HepG2 (cell line): ENCODE data around the gene ERF. TPM values are rescaled to one million over a fixed set of nuclear protein-coding genes. Genes with fewer than 3 reads are reported as not detected.

Experiments used
- ATF3 ChIP-seq: sonication (generic); formaldehyde crosslinking; IDR thresholded peaks from 2 replicates; pipeline ENCODE4 v1.4.0; 2020; ENCODE audit warnings: missing genetic modification reagents
- HNRNPUL1 ChIP-seq: fragments of 200-400 bp; formaldehyde crosslinking; IDR thresholded peaks from 2 replicates; pipeline ENCODE4 v1.6.1; 2017; ENCODE audit warnings: low read depth, mild to moderate bottlenecking, low read length, moderate library complexity
- KDM4B ChIP-seq: sonication (generic); formaldehyde crosslinking; IDR thresholded peaks from 2 replicates; pipeline ENCODE4 v1.4.0; 2020; ENCODE audit warnings: missing genetic modification reagents
- KLF11 ChIP-seq: IDR thresholded peaks from 2 replicates; pipeline ENCODE4 v1.6.1; 2016; ENCODE audit warnings: missing compliant biosample characterization
- MAF1 ChIP-seq: sonication (generic); formaldehyde crosslinking; IDR thresholded peaks from 2 replicates; pipeline ENCODE4 v1.5.0; 2020; ENCODE audit warnings: missing genetic modification reagents, borderline replicate concordance
- MAZ ChIP-seq, 2 experiments: sonication (generic) in 1 of 2; formaldehyde crosslinking in 1 of 2; IDR thresholded peaks; 2 replicates each; pipeline versions ENCODE4 v1.5.0 to v1.6.1; 2012 to 2020; ENCODE audit warnings: low read depth in 2 of 2, mild to moderate bottlenecking in 2 of 2, borderline replicate concordance in 1 of 2, improper control_type of control experiment in 1 of 2, low read length in 1 of 2, missing genetic modification reagents in 1 of 2, moderate library complexity in 1 of 2
- MYC ChIP-seq: sonication (generic); formaldehyde crosslinking; IDR thresholded peaks from 2 replicates; pipeline ENCODE4 v1.9.0; 2021; ENCODE audit warnings: missing genetic modification reagents, borderline replicate concordance
- NONO ChIP-seq, 2 experiments: fragments of 450-650 bp in 1 of 2; sonication (generic) in 1 of 2; formaldehyde crosslinking in 1 of 2; IDR thresholded peaks in 1 of 2; conservative IDR thresholded peaks in 1 of 2; 2 replicates each; pipeline versions ENCODE4 v1.6.1 to v1.8.0; 2017 to 2022; ENCODE audit warnings: mild to moderate bottlenecking in 1 of 2, missing genetic modification reagents in 1 of 2, moderate library complexity in 1 of 2
- NR0B2 ChIP-seq: sonication (generic); formaldehyde crosslinking; IDR thresholded peaks from 2 replicates; pipeline ENCODE4 v1.4.0; 2020; ENCODE audit warnings: mild to moderate bottlenecking, missing genetic modification reagents
- NR2C2 ChIP-seq: sonication (generic); formaldehyde crosslinking; IDR thresholded peaks from 2 replicates; pipeline ENCODE4 v1.4.0; 2020; ENCODE audit warnings: missing genetic modification reagents, mild to moderate bottlenecking, moderate library complexity, borderline replicate concordance
- NR3C1 ChIP-seq: sonication (generic); formaldehyde crosslinking; IDR thresholded peaks from 2 replicates; pipeline ENCODE4 v1.4.0; 2020; ENCODE audit warnings: missing genetic modification reagents
- RFX3 ChIP-seq: IDR thresholded peaks from 2 replicates; pipeline ENCODE4 v1.6.1; 2016; ENCODE audit warnings: missing biosample characterization, missing genetic modification reagents
- U2AF1 ChIP-seq: fragments of 200-400 bp; formaldehyde crosslinking; optimal IDR thresholded peaks from 2 replicates; pipeline ENCODE3; 2017; ENCODE audit warnings: mild to moderate bottlenecking, low read depth, low read length
- ZIK1 ChIP-seq: sonication (generic); formaldehyde crosslinking; IDR thresholded peaks from 2 replicates; pipeline ENCODE4 v1.5.0; 2020; ENCODE audit warnings: mild to moderate bottlenecking, low read depth, missing genetic modification reagents, borderline replicate concordance
- ZNF234 ChIP-seq: sonication (generic); formaldehyde crosslinking; conservative IDR thresholded peaks from 2 replicates; pipeline ENCODE4 v1.5.1; 2020; ENCODE audit warnings: mild to moderate bottlenecking, missing genetic modification reagents
- ZNF281 ChIP-seq: sonication (generic); formaldehyde crosslinking; IDR thresholded peaks from 2 replicates; pipeline ENCODE4 v1.4.0; 2020; ENCODE audit warnings: missing genetic modification reagents, borderline replicate concordance
- ZNF44 ChIP-seq: sonication (generic); formaldehyde crosslinking; IDR thresholded peaks from 2 replicates; pipeline ENCODE4 v1.5.1; 2020; ENCODE audit warnings: mild to moderate bottlenecking, missing genetic modification reagents
- ZNF496 ChIP-seq: sonication (generic); formaldehyde crosslinking; IDR thresholded peaks from 2 replicates; pipeline ENCODE4 v1.8.1; 2023; ENCODE audit warnings: mild to moderate bottlenecking, moderate library complexity, missing genetic modification reagents; ENCODE audit not compliant: insufficient replicate concordance
- ZNF503 ChIP-seq: sonication (generic); formaldehyde crosslinking; IDR thresholded peaks from 2 replicates; pipeline ENCODE4 v1.4.0; 2020; ENCODE audit warnings: missing genetic modification reagents
- ZNF576 ChIP-seq: sonication (generic); formaldehyde crosslinking; IDR thresholded peaks from 2 replicates; pipeline ENCODE4 v1.4.0; 2020; ENCODE audit warnings: mild to moderate bottlenecking, missing genetic modification reagents
- ZSCAN25 ChIP-seq: sonication (generic); formaldehyde crosslinking; IDR thresholded peaks from 2 replicates; pipeline ENCODE4 v1.8.0; 2022; ENCODE audit warnings: mild to moderate bottlenecking, missing genetic modification reagents
- ZSCAN29 ChIP-seq: sonication (generic); formaldehyde crosslinking; conservative IDR thresholded peaks from 2 replicates; pipeline ENCODE4 v1.4.0; 2020; ENCODE audit warnings: mild to moderate bottlenecking, missing genetic modification reagents
- polyA plus RNA-seq, 8 experiments: library from polyadenylated mRNA; depleted of rRNA in 3 of 8; stranded (reverse) in 7 of 8; unstranded in 1 of 8; fragments of >200 nt; fragmentation: Illumina TruSeq in 4 of 8; extraction: Trizol in 4 of 8; gene quantifications; 2 replicates each; pipeline versions ENCODE4 v1.2.1 to v1.2.3, GENCODE V29; 2011 to 2016; ENCODE audit warnings: low read depth in 4 of 8, missing spikeins in 1 of 8, mixed read lengths in 1 of 8; ENCODE audit not compliant: insufficient read depth in 1 of 8
- total RNA-seq, 5 experiments: library from RNA; depleted of rRNA; stranded (reverse); fragments of >200 nt; fragmentation: Illumina TruSeq; extraction: Trizol; gene quantifications; 2 replicates each; pipeline ENCODE4 v1.2.3, GENCODE V29; 2016; ENCODE audit warnings: low read depth in 1 of 5

Gene ERF
- total and polyA plus RNA-seq, 2 of the 13 experiments (the other 11 are each of a cell fraction or from before 2014, with no cell fraction given) = 67.1 to 69.9 TPM

GRCh38 chr19:42242512-42243409 is 12.2 kb downstream of the ERF start, which contains the start of gene GSK3A (continued):
- TF ChIP-seq KDM4B (CRISPR knock-in tag) (0 out of 2 replicates have a peak, but pooled peaks have one; percentile 39), NR3C1 (CRISPR knock-in tag) (no peak), ZNF503 (CRISPR knock-in tag) (peak; percentile 75; the same call in 1 of the 2 replicates), KLF11 (peak; percentile 22; the same call in 1 of the 2 replicates), ZNF234 (CRISPR knock-in tag) (no peak; the same call in 1 of the 2 replicates), ZNF496 (CRISPR knock-in tag) (no peak), ZIK1 (no peak), ATF3 (CRISPR knock-in tag) (no peak), NR2C2 (peak; percentile 97), ZSCAN25 (CRISPR knock-in tag) (no peak), U2AF1 (no peak), ZNF576 (CRISPR knock-in tag) (no peak), NR0B2 (no peak; the same call in 1 of the 2 replicates), MYC (CRISPR knock-in tag) (peak; percentile 47), NONO (IDR thresholded peaks at IDR 0.05) (no peak), NONO (CRISPR knock-in tag; conservative IDR thresholded peaks at IDR 0.05) (0 out of 2 replicates have a peak, but pooled peaks have one; percentile 29), MAF1 (CRISPR knock-in tag) (no peak), MAZ (IDR thresholded peaks at IDR 0.05; ENCODE audit: borderline replicate concordance, low read depth, low read length) (no peak), MAZ (CRISPR knock-in tag; IDR thresholded peaks at IDR 0.05; ENCODE audit: low read depth) (0 out of 2 replicates have a peak, but pooled peaks have one; percentile 13), ZNF281 (CRISPR knock-in tag) (no peak), HNRNPUL1 (no peak), ZSCAN29 (CRISPR knock-in tag) (no peak; the same call in 1 of the 2 replicates), RFX3 (CRISPR knock-in tag) (no peak; the same call in 1 of the 2 replicates), ZNF44 (CRISPR knock-in tag) (no peak)
